Gastroesophageal sphincter (tissue), 4 donors: Measurements from ENCODE around the gene ULK2. TPM values are rescaled to one million over a fixed set of nuclear protein-coding genes. Genes with fewer than 3 reads are reported as not detected.

Experiments
- ATAC-seq: fragments of 150-250 bp; one replicate; pipeline ENCODE4 v1.9.1; 2016; ENCODE audit warnings: mild to moderate bottlenecking, moderate library complexity
- H3K27ac ChIP-seq, 4 donors: fragments of 200-600 bp; sonication (generic) in 3 of 4; 1 replicate in 3 of 4; 2 replicates in 1 of 4; pipeline ENCODE4 v1.5.1; 2016 to 2019
- H3K27me3 ChIP-seq: fragments of 200-600 bp; sonication (generic); one replicate; pipeline ENCODE4 v1.5.1; 2019
- H3K36me3 ChIP-seq, 2 donors: fragments of 200-600 bp; sonication (generic); one replicate each; pipeline ENCODE4 v1.5.1; 2019; ENCODE audit warnings: control low read depth in 1 of 2
- H3K4me1 ChIP-seq, 3 donors: fragments of 200-600 bp; sonication (generic); 1 replicate in 2 of 3; 2 replicates in 1 of 3; pipeline ENCODE4 v1.5.1; 2016 to 2019; ENCODE audit warnings: control low read depth in 2 of 3
- H3K4me3 ChIP-seq, 2 donors: fragments of 200-600 bp; sonication (generic); one replicate each; pipeline ENCODE4 v1.5.1; 2019; ENCODE audit warnings: mild to moderate bottlenecking in 1 of 2, moderate library complexity in 1 of 2
- H3K9me3 ChIP-seq, 3 donors: fragments of 200-600 bp; sonication (generic); one replicate each; pipeline ENCODE4 v1.5.1; 2017 to 2019; ENCODE audit warnings: control low read depth in 2 of 3
- EP300 ChIP-seq: sonication (generic); formaldehyde crosslinking; IDR thresholded peaks from one replicate; pipeline ENCODE4 v1.6.1; 2017; ENCODE audit warnings: antibody characterized with exemption, mild to moderate bottlenecking
- POLR2A ChIP-seq, 2 donors: fragments of 450-650 bp; IDR thresholded peaks; one replicate each; pipeline ENCODE4 v1.6.1; 2017; ENCODE audit warnings: antibody characterized with exemption in 2 of 2, mild to moderate bottlenecking in 2 of 2, moderate library complexity in 1 of 2
- POLR2AphosphoS5 ChIP-seq: sonication (generic); formaldehyde crosslinking; IDR thresholded peaks from one replicate; pipeline ENCODE4 v1.6.1; 2017; ENCODE audit warnings: antibody characterized with exemption
- WGBS, 2 donors: methylation state at CpG; one replicate each; pipeline ENCODE4 v1.1.5; 2018; ENCODE audit warnings: low coverage in 1 of 2; 5-methylcytosine and 5-hydroxymethylcytosine counted together
- total RNA-seq, 4 donors: library from RNA; depleted of rRNA; stranded (reverse); fragments of >200 nt; gene quantifications; one replicate each; pipeline ENCODE4 v1.1.0, GENCODE V29; 2016
- TF ChIP-seq, protein P1 (sequence below), 4 experiments: fragments of 200-600 bp in 2 of 4; fragments of 450-650 bp in 2 of 4; sonication (generic) in 1 of 4; IDR thresholded peaks; one replicate each; pipeline ENCODE4 v1.5.1; 2017 to 2019; ENCODE audit warnings: antibody characterized with exemption in 4 of 4, mild to moderate bottlenecking in 2 of 4, moderate library complexity in 2 of 4

ULK2 gene
- total RNA-seq, 4 donors from 2014 or later, result 29.2 to 48.7 (median 47.5) TPM

DNA sequence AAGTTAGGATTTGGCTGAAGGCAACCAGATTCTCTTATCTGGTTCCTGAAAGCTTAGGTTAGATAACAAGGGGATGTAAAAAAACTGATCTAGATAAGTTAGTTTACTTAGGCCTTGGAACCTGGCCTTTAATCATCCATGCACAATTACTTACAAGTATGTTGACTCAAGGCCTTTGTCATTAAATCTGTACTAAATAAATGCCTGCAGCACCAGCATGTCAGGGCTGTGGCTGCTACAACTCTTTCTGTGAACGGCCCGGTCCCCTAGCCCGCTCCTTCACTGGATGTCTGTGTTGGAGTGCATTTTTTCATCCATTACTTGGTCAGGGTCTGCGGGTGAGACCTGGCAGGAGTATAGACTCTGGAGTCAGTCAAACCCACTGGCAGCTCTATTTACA lies 71.3 kb downstream of the ULK2 start:
- H3K27me3 ChIP-seq, result no peaks in the 10 kb centered on the region
- ATAC-seq, result no peak
- no peaks in the 10 kb centered on the region for H3K9me3 ChIP-seq
- H3K36me3 ChIP-seq, result peaks cover 0 to 99% of the 10 kb centered on the region in 2 donors
- 100% methylated on average over 4 of the region's 4 CpGs; no CpG with 5 or more reads in 1 of the 2 donors for WGBS, 2 donors
- TF ChIP-seq, protein P1, sequence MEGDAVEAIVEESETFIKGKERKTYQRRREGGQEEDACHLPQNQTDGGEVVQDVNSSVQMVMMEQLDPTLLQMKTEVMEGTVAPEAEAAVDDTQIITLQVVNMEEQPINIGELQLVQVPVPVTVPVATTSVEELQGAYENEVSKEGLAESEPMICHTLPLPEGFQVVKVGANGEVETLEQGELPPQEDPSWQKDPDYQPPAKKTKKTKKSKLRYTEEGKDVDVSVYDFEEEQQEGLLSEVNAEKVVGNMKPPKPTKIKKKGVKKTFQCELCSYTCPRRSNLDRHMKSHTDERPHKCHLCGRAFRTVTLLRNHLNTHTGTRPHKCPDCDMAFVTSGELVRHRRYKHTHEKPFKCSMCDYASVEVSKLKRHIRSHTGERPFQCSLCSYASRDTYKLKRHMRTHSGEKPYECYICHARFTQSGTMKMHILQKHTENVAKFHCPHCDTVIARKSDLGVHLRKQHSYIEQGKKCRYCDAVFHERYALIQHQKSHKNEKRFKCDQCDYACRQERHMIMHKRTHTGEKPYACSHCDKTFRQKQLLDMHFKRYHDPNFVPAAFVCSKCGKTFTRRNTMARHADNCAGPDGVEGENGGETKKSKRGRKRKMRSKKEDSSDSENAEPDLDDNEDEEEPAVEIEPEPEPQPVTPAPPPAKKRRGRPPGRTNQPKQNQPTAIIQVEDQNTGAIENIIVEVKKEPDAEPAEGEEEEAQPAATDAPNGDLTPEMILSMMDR (IDR thresholded peaks at IDR 0.05), result no peak
- no peak for TF ChIP-seq POLR2A (IDR thresholded peaks at IDR 0.05)
- TF ChIP-seq POLR2AphosphoS5, result no peak
- no peak for TF ChIP-seq EP300
- H3K27ac ChIP-seq, result no peak overlapping the region
- no peaks in the 10 kb centered on the region for H3K4me1 ChIP-seq
- H3K4me3 ChIP-seq, result no peak overlapping the region

DNA sequence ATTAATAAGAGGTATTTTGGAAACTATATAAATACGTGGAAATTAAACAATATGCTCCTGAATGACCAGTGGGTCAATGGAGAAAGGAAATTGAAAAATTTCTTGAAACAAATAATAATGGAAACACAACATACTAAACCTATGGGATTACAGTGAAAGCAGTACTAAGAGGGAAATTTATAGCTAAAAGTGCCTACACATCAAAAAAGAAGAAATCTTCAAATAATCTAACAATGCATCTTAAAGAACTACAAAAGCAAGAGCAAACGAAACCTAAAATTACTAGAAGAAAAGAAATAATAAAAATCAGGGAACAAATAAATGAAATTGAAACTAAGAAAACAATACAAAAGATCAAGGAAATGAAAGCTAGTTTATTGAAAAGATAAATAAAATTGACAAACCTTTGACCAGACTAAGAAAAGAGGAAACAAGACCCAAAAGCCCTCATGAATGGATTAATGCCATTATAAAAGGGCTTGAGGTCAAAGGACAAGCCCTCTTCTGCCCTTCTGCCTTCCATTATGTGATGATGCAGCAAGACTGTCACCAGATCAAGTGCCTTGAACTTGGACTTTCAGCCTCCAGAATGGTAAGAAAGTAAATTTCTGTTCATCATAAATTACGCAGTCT lies 75.7 kb downstream of the ULK2 start:
- Histone ChIP-seq H3K27me3 (no peaks in the 10 kb centered on the region), H3K36me3 (peaks cover 0 to 98% of the 10 kb centered on the region in 2 donors), H3K27ac (no peak overlapping the region), H3K9me3 (no peaks in the 10 kb centered on the region), H3K4me3 (no peak overlapping the region), H3K4me1 (no peaks in the 10 kb centered on the region)
- no peak for ATAC-seq
- WGBS, 2 donors, result 85 to 97% methylated on average over 2 to 3 of the region's 3 CpGs
- TF ChIP-seq EP300, result no peak
- TF ChIP-seq POLR2A (IDR thresholded peaks at IDR 0.05), result no peak
- TF ChIP-seq POLR2AphosphoS5, result no peak
- TF ChIP-seq, protein P1 (IDR thresholded peaks at IDR 0.05), result no peak

DNA sequence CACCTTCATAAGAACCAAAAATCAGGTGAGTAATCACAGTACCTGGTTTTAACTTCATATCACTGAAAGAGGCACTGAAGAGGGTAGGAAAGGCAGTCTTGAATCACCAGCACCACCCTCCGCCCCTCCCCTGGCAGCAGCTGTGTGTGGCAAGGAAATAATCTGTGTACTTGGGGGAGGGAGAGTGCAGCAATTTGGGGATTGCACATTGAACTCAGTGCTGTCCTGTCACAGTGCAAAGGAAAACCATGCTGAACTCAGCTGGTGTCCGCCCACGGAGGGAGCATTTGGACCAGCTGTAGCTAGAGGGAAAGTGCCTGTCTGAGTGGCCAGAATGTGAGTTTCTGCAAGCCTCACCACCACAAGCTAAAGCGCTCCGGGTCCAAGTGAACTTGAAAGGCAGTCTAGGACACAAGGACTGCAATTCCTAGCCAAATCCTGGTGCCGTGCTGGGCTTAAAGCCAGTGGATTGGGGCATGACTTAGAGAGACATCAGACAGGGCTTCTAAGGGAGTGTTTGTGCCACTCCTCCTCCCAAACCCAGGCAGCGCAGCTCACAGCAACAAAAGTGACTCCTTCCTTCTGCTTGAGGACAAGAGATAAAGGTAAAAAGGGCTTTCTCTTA lies 79.9 kb downstream of the ULK2 start:
- 100% methylated on average over 1 of the region's 7 CpGs; no CpG with 5 or more reads in 1 of the 2 donors for WGBS, 2 donors
- H3K36me3 ChIP-seq, result peaks cover 0 to 92% of the 10 kb centered on the region in 2 donors
- H3K4me3 ChIP-seq, result no peak overlapping the region
- TF ChIP-seq, protein P1 (IDR thresholded peaks at IDR 0.05), result no peak
- no peak for TF ChIP-seq POLR2AphosphoS5
- no peak for TF ChIP-seq POLR2A (IDR thresholded peaks at IDR 0.05)
- no peak for TF ChIP-seq EP300
- no peaks in the 10 kb centered on the region for H3K4me1 ChIP-seq
- ATAC-seq, result no peak
- no peak overlapping the region for H3K27ac ChIP-seq
- H3K9me3 ChIP-seq, result no peaks in the 10 kb centered on the region
- H3K27me3 ChIP-seq, result no peaks in the 10 kb centered on the region

DNA sequence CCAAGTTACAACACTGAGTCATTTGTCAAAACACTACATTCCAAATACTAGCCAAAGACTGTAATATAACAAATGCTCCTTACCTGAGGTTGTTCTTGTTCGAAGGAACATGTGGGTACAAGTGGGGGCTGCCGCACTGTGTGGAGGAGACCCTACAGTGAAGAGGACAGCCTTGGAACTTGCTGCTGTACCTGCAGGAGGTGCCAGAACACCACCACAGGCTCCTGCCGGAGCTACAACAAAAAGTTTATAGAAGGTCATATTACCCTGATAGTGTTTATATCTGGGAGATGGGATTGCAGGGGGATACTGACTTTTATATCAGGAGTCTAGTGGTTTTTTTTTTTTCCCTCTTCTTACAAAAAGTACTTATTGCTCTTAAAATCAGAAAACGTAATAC lies 81.9 kb downstream of the ULK2 start:
- Histone ChIP-seq H3K36me3 (peaks cover 0 to 93% of the 10 kb centered on the region in 2 donors), H3K27ac (no peak overlapping the region), H3K9me3 (no peaks in the 10 kb centered on the region), H3K4me1 (no peaks in the 10 kb centered on the region), H3K27me3 (no peaks in the 10 kb centered on the region), H3K4me3 (no peak overlapping the region)
- no peak for ATAC-seq
- WGBS, 2 donors, result 59 to 66% methylated on average over 4 of the region's 4 CpGs
- TF ChIP-seq POLR2AphosphoS5 (no peak), POLR2A (IDR thresholded peaks at IDR 0.05) (no peak), EP300 (no peak)
- TF ChIP-seq, protein P1 (IDR thresholded peaks at IDR 0.05), result no peak
